Endothelial cell of umbilical vein (primary cell): ENCODE measurements around the gene PHLDB2. TPM values are rescaled to one million over a fixed set of nuclear protein-coding genes. Genes with fewer than 3 reads are reported as not detected.

Experiments used
- BruUV-seq: library from RNA; stranded (reverse); fragments of 400-500 nt; replicated peaks from 2 replicates; lab custom pipeline; 2021; lab: Mats Ljungman, UMichigan
- CTCF ChIA-PET: fragments of 300-600, 350-600 bp; sonication (Branson Sonifier 250); formaldehyde crosslinking; loops from one replicate; lab custom pipeline; 2021; ENCODE audit warnings: antibody characterized with exemption, inconsistent platforms; lab: Charles Lee
- POLR2A ChIA-PET: fragments of 300-600, 350-600 bp; sonication (Branson Sonifier 250); formaldehyde crosslinking; loops from one replicate; lab custom pipeline; 2021; ENCODE audit warnings: antibody characterized with exemption, inconsistent platforms; lab: Charles Lee
- DNase-seq: peaks from one replicate; pipeline ENCODE4 v3.0.0-alpha.2; 2011; ENCODE audit warnings: low read depth, low spot score
- FAIRE-seq: peaks from 2 replicates; lab custom pipeline; 2011; peaks lifted over from hg19 to GRCh38; lab: Jason Lieb, UNC
- H2AFZ ChIP-seq: 2 replicates; pipeline ENCODE4 v1.6.0; 2012; ENCODE audit warnings: low read depth, low read length, control low read depth, inconsistent platforms
- H3K27ac ChIP-seq: 2 replicates; pipeline ENCODE4 v1.5.1; 2011; ENCODE audit warnings: low read depth, mild to moderate bottlenecking, control low read depth, low read length, moderate library complexity; ENCODE audit not compliant: insufficient read depth
- H3K27me3 ChIP-seq, 2 experiments: 2 replicates each; pipeline versions ENCODE4 v1.6.0 to v1.6.1; 2011; ENCODE audit warnings: low read length in 2 of 2, mixed read lengths in 1 of 2; ENCODE audit not compliant: control insufficient read depth in 2 of 2, insufficient read depth in 2 of 2
- H3K36me3 ChIP-seq, 2 experiments: 2 replicates in 1 of 2; 3 replicates in 1 of 2; pipeline ENCODE4 v1.5.1; 2011; ENCODE audit warnings: low read length in 2 of 2, mild to moderate bottlenecking in 1 of 2, moderate library complexity in 1 of 2; ENCODE audit not compliant: control insufficient read depth in 2 of 2, insufficient read depth in 2 of 2; ENCODE audit errors: extremely low read depth in 1 of 2
- H3K4me1 ChIP-seq: 3 replicates; pipeline ENCODE4 v1.5.1; 2011; ENCODE audit warnings: mild to moderate bottlenecking, low read length; ENCODE audit not compliant: control insufficient read depth, insufficient read depth; ENCODE audit errors: extremely low read depth
- H3K4me2 ChIP-seq: 2 replicates; pipeline ENCODE4 v1.6.1; 2011; ENCODE audit warnings: low read length, control low read depth, mixed read lengths; ENCODE audit not compliant: insufficient read depth
- H3K4me3 ChIP-seq, 3 experiments: fragments of 200-600 bp in 1 of 3; sonication (generic), shearing (Covaris generic) in 1 of 3; replicated peaks in 1 of 3; 2 replicates each; pipeline ENCODE4 v1.5.1; 2011 to 2016; ENCODE audit warnings: control low read depth in 3 of 3, low read length in 3 of 3, mild to moderate bottlenecking in 2 of 3, inconsistent platforms in 1 of 3, low read depth in 1 of 3, moderate library complexity in 1 of 3; ENCODE audit not compliant: insufficient read depth in 1 of 3
- H3K79me2 ChIP-seq: 2 replicates; pipeline ENCODE4 v1.6.0; 2012; ENCODE audit warnings: low read length, inconsistent platforms; ENCODE audit not compliant: control insufficient read depth, insufficient read depth
- H3K9ac ChIP-seq: replicated peaks from 2 replicates; pipeline ENCODE3; 2011; ENCODE audit warnings: low read length, control low read depth; ENCODE audit not compliant: insufficient read depth; ENCODE audit errors: extremely low read depth
- H3K9me1 ChIP-seq: replicated peaks from 3 replicates; pipeline ENCODE4 v1.6.0; 2011; ENCODE audit warnings: mild to moderate bottlenecking, low read length; ENCODE audit not compliant: control insufficient read depth, insufficient read depth; ENCODE audit errors: extremely low read depth
- H3K9me3 ChIP-seq: replicated peaks from 2 replicates; pipeline ENCODE4 v1.5.1; 2012; ENCODE audit warnings: low read length, inconsistent platforms; ENCODE audit not compliant: control insufficient read depth, insufficient read depth
- H4K20me1 ChIP-seq: replicated peaks from 2 replicates; pipeline ENCODE3; 2011; ENCODE audit warnings: mild to moderate bottlenecking, low read length; ENCODE audit not compliant: control insufficient read depth, insufficient read depth; ENCODE audit errors: extremely low read depth
- EZH2 ChIP-seq: IDR thresholded peaks from 2 replicates; pipeline ENCODE4 v1.6.1; 2012; ENCODE audit warnings: borderline replicate concordance, low read depth, mild to moderate bottlenecking, moderate library complexity, low read length, inconsistent platforms; ENCODE audit not compliant: severe bottlenecking
- GATA2 ChIP-seq: IDR thresholded peaks from 2 replicates; pipeline ENCODE4 v1.7.0; 2011; ENCODE audit warnings: low read depth, mild to moderate bottlenecking, moderate library complexity, mixed read lengths, low read length; ENCODE audit not compliant: insufficient read length, insufficient read depth
- JUN ChIP-seq: IDR thresholded peaks from 2 replicates; pipeline ENCODE4 v1.6.1; 2011; ENCODE audit warnings: borderline replicate concordance, low read depth; ENCODE audit not compliant: insufficient read length, insufficient read depth
- MYC ChIP-seq: IDR thresholded peaks from one replicate; pipeline ENCODE4 v1.6.1; 2011; ENCODE audit warnings: mild to moderate bottlenecking, low read depth, low read length
- POLR2AphosphoS5 ChIP-seq: IDR thresholded peaks from 2 replicates; pipeline ENCODE4 v1.6.1; 2012; ENCODE audit warnings: low read depth, mild to moderate bottlenecking, control low read depth, low read length, moderate library complexity; ENCODE audit not compliant: insufficient read depth
- dilution Hi-C: fragments of 300-500 bp; cut with MboI; formaldehyde crosslinking; loops from one replicate; pipeline ENCODE4 v1.15.0; 2019; ENCODE audit warnings: low sequenced_read_pairs; ENCODE audit not compliant: extremely low pct_ligation_motif_present
- intact Hi-C: fragments of 100-400 bp; cut with micrococcal nuclease; formaldehyde crosslinking; loops from one replicate; pipeline ENCODE4 v1.10.0; 2022
- polyA plus RNA-seq, 4 experiments: library from polyadenylated mRNA; depleted of rRNA in 3 of 4; stranded (reverse) in 3 of 4; unstranded in 1 of 4; fragments of >200 nt; gene quantifications; 2 replicates each; pipeline versions ENCODE4 v1.2.1 to v1.2.3, GENCODE V29; 2011 to 2012; ENCODE audit warnings: missing spikeins in 1 of 4
- total RNA-seq: library from RNA; stranded (reverse); gene quantifications from 2 replicates; pipeline ENCODE4 v1.2.3, GENCODE V29; 2021

Gene PHLDB2
- total and polyA plus RNA-seq, 2 donors (not counting 3 experiments of a cell fraction or from before 2014, with no cell fraction given), result 22.4 to 104 TPM

DNA sequence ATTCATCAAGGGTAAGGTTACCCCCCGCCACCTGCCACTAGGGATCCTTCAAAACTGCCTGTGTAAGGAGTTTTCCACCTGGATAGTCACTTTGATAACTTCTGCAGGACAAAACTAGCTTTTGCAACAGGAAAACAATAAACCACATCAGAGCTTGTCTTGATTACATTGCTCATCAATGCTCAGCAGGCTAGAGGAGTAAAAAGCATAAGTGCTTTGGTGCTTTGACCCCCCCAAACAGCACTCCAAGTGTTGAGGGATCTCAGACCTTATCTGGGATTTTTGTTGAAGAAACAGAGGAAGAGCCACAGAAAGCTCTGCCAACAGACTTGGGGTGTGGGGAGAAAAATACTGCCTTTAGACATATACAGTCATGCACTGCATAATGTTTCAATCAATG is 10.8 kb upstream of the PHLDB2 start:
- dilution Hi-C loops, result no loop called here
- intact Hi-C loops, result no loop called here
- POLR2A ChIA-PET, result no interaction called here

DNA sequence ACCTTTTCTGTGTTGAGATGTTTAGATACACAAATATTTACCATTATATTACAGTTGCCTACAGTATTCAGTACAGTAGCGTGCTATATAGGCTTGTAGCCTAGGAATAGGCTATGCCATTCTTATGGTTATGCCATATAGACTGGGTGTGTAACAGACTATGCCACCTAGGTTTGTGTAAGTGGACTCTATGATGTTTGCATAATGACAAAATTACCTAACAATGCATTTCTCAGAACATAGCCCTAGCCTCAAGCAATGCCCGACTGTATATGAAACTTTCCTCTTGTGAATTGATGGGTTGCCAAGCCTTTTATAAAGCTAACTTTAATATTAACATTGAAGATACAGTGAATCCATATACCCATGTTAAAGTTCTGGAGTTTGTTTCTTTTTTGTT is 10.3 kb upstream of the PHLDB2 start:
- no peak for DNase-seq
- POLR2A ChIA-PET, result no interaction called here
- no peak overlapping the region for H2AFZ ChIP-seq
- no peaks in the 10 kb centered on the region for H4K20me1 ChIP-seq
- H3K36me3 ChIP-seq, result no peaks in the 10 kb centered on the region
- intact Hi-C loops (no loop called here), dilution Hi-C loops (no loop called here)
- no peak overlapping the region for H3K4me2 ChIP-seq
- H3K9me3 ChIP-seq, result no peaks in the 10 kb centered on the region
- no peak overlapping the region for H3K9ac ChIP-seq
- H3K9me1 ChIP-seq, result no peaks in the 10 kb centered on the region
- no peak overlapping the region for H3K27ac ChIP-seq
- H3K4me3 ChIP-seq, result no peak overlapping the region
- FAIRE-seq, result no peak
- no peaks in the 10 kb centered on the region for H3K79me2 ChIP-seq
- no peak for TF ChIP-seq JUN
- TF ChIP-seq GATA2, result no peak
- CTCF ChIA-PET, result interaction anchor here (1.5 to 2.4 kb wide), 3 partner anchors 12 to 140 kb away, joined by 3 to 9 read pairs (median 6); no protein-coding TSS in a partner anchor
- peaks cover 61% of the 10 kb centered on the region for H3K4me1 ChIP-seq
- H3K27me3 ChIP-seq, result no peaks in the 10 kb centered on the region
- BruUV-seq, result no TSS peak

More for the DNA sequence above, 10.8 kb upstream of the PHLDB2 start:
- H3K36me3 ChIP-seq, result no peaks in the 10 kb centered on the region
- no peaks in the 10 kb centered on the region for H4K20me1 ChIP-seq
- DNase-seq (no peak), FAIRE-seq (no peak)
- no peak overlapping the region for H2AFZ ChIP-seq
- no peaks in the 10 kb centered on the region for H3K27me3 ChIP-seq
- no TSS peak for BruUV-seq
- no peaks in the 10 kb centered on the region for H3K9me3 ChIP-seq
- TF ChIP-seq MYC (no peak), EZH2 (no peak), POLR2AphosphoS5 (no peak), GATA2 (no peak)
- H3K4me1 ChIP-seq, result peaks cover 60% of the 10 kb centered on the region
- H3K4me3 ChIP-seq, result no peak overlapping the region
- H3K27ac ChIP-seq, result no peak overlapping the region
- no peaks in the 10 kb centered on the region for H3K79me2 ChIP-seq
- no peak overlapping the region for H3K9ac ChIP-seq
- CTCF ChIA-PET, result interaction anchor here (1.5 to 2.4 kb wide), 3 partner anchors 12 to 141 kb away, joined by 3 to 9 read pairs (median 6); no protein-coding TSS in a partner anchor
- no peaks in the 10 kb centered on the region for H3K9me1 ChIP-seq
- no peak overlapping the region for H3K4me2 ChIP-seq
